Stomach smooth muscle (tissue), 2 donors: ENCODE measurements around the gene MMP7.

Source experiments
- H3K27ac ChIP-seq: one replicate; pipeline ENCODE4 v1.7.0; 2013; ENCODE audit warnings: mild to moderate bottlenecking, low read length, inconsistent platforms
- H3K27me3 ChIP-seq, 2 donors: one replicate each; pipeline ENCODE4 v1.7.0; 2013; ENCODE audit warnings: low read length in 2 of 2; ENCODE audit not compliant: insufficient read depth in 2 of 2, control insufficient read depth in 1 of 2
- H3K36me3 ChIP-seq, 2 donors: one replicate each; pipeline ENCODE4 v1.7.0; 2013; ENCODE audit warnings: low read length in 2 of 2; ENCODE audit not compliant: control insufficient read depth in 2 of 2, insufficient read depth in 2 of 2
- H3K4me1 ChIP-seq: one replicate; pipeline ENCODE4 v1.7.0; 2013; ENCODE audit warnings: low read length; ENCODE audit not compliant: control insufficient read depth, insufficient read depth
- H3K4me3 ChIP-seq, 2 donors: one replicate each; pipeline ENCODE4 v1.7.0; 2013; ENCODE audit warnings: low read length in 2 of 2
- H3K9ac ChIP-seq, 2 donors: one replicate each; pipeline ENCODE4 v1.7.0; 2013; ENCODE audit warnings: low read length in 2 of 2, mild to moderate bottlenecking in 1 of 2
- H3K9me3 ChIP-seq, 2 donors: one replicate each; pipeline ENCODE4 v1.7.0; 2013; ENCODE audit warnings: low read length in 2 of 2; ENCODE audit not compliant: control insufficient read depth in 2 of 2
- donor health status: healthy.
- donor health status: Pancreatic carcinoma.

The MMP7 gene

GRCh38 chr11:102539567-102539966 lies 9.0 kb upstream of the MMP7 start:
- Histone ChIP-seq H3K4me3 (no peak overlapping the region), H3K36me3 (no peaks in the 10 kb centered on the region), H3K9ac (no peak overlapping the region), H3K4me1 (no peaks in the 10 kb centered on the region), H3K27me3 (no peaks in the 10 kb centered on the region), H3K9me3 (no peaks in the 10 kb centered on the region), H3K27ac (no peak overlapping the region)

- H3K9ac ChIP-seq: no peak overlapping the region
- no peaks in the 10 kb centered on the region for H3K4me1 ChIP-seq
Measured at GRCh38 chr11:102538932-102539331, 8.4 kb upstream of the MMP7 start.

GRCh38 chr11:102534261-102534872 lies 3.8 kb upstream of the MMP7 start:
- no peak overlapping the region for H3K9ac ChIP-seq
- no peaks in the 10 kb centered on the region for H3K27me3 ChIP-seq
- no peaks in the 10 kb centered on the region for H3K36me3 ChIP-seq
- no peak overlapping the region for H3K4me3 ChIP-seq
- H3K27ac ChIP-seq: no peak overlapping the region
- H3K4me1 ChIP-seq: no peaks in the 10 kb centered on the region
- H3K9me3 ChIP-seq: no peaks in the 10 kb centered on the region

More at GRCh38 chr11:102538932-102539331, 8.4 kb upstream of the MMP7 start:
- H3K36me3 ChIP-seq: no peaks in the 10 kb centered on the region
- no peaks in the 10 kb centered on the region for H3K27me3 ChIP-seq
- H3K27ac ChIP-seq: no peak overlapping the region
- no peak overlapping the region for H3K4me3 ChIP-seq
- H3K9me3 ChIP-seq: no peaks in the 10 kb centered on the region

GRCh38 chr11:102528618-102529017 lies 1.9 kb downstream of the MMP7 start:
- no peaks in the 10 kb centered on the region for H3K36me3 ChIP-seq
- no peaks in the 10 kb centered on the region for H3K4me1 ChIP-seq
- H3K9ac ChIP-seq: no peak overlapping the region
- no peaks in the 10 kb centered on the region for H3K9me3 ChIP-seq
- no peaks in the 10 kb centered on the region for H3K27me3 ChIP-seq
- H3K4me3 ChIP-seq: no peak overlapping the region
- H3K27ac ChIP-seq: no peak overlapping the region

- Histone ChIP-seq H3K9ac (no peak overlapping the region), H3K27me3 (no peaks in the 10 kb centered on the region), H3K27ac (no peak overlapping the region), H3K4me1 (no peaks in the 10 kb centered on the region), H3K36me3 (no peaks in the 10 kb centered on the region), H3K4me3 (no peak overlapping the region), H3K9me3 (no peaks in the 10 kb centered on the region)
Measured at GRCh38 chr11:102527684-102528083, 2.9 kb downstream of the MMP7 start.

- Histone ChIP-seq H3K9me3 (no peaks in the 10 kb centered on the region), H3K4me1 (no peaks in the 10 kb centered on the region), H3K27ac (no peak overlapping the region), H3K27me3 (no peaks in the 10 kb centered on the region), H3K36me3 (no peaks in the 10 kb centered on the region), H3K9ac (no peak overlapping the region), H3K4me3 (no peak overlapping the region)
Measured at GRCh38 chr11:102527041-102527440, 3.5 kb downstream of the MMP7 start.

- Histone ChIP-seq H3K27ac (no peak overlapping the region), H3K9ac (no peak overlapping the region), H3K4me1 (no peaks in the 10 kb centered on the region), H3K27me3 (no peaks in the 10 kb centered on the region), H3K9me3 (no peaks in the 10 kb centered on the region), H3K4me3 (no peak overlapping the region), H3K36me3 (no peaks in the 10 kb centered on the region)
Measured at GRCh38 chr11:102523887-102524286, 6.7 kb downstream of the MMP7 start.

- Histone ChIP-seq H3K4me3 (no peak overlapping the region), H3K36me3 (no peaks in the 10 kb centered on the region), H3K9me3 (no peaks in the 10 kb centered on the region), H3K9ac (no peak overlapping the region), H3K27ac (no peak overlapping the region), H3K27me3 (no peaks in the 10 kb centered on the region), H3K4me1 (no peaks in the 10 kb centered on the region)
Measured at GRCh38 chr11:102523189-102523570, 7.4 kb downstream of the MMP7 start.

- Histone ChIP-seq H3K27ac (no peak overlapping the region), H3K9ac (no peak overlapping the region), H3K27me3 (no peaks in the 10 kb centered on the region), H3K36me3 (no peaks in the 10 kb centered on the region), H3K4me1 (no peaks in the 10 kb centered on the region), H3K9me3 (no peaks in the 10 kb centered on the region), H3K4me3 (no peak overlapping the region)
Measured at GRCh38 chr11:102522312-102523188, 8.0 kb downstream of the MMP7 start.

- H3K9me3 ChIP-seq: no peaks in the 10 kb centered on the region
- H3K27me3 ChIP-seq: no peaks in the 10 kb centered on the region
- H3K36me3 ChIP-seq: no peaks in the 10 kb centered on the region
- H3K27ac ChIP-seq: no peak overlapping the region
- H3K4me1 ChIP-seq: no peaks in the 10 kb centered on the region
- H3K4me3 ChIP-seq: no peak overlapping the region
- no peak overlapping the region for H3K9ac ChIP-seq
Measured at GRCh38 chr11:102521121-102521520, 9.4 kb downstream of the MMP7 start.

GRCh38 chr11:102520514-102520913 lies 10.0 kb downstream of the MMP7 start:
- H3K27ac ChIP-seq: no peak overlapping the region
- no peaks in the 10 kb centered on the region for H3K4me1 ChIP-seq
- H3K9ac ChIP-seq: no peak overlapping the region
- H3K4me3 ChIP-seq: no peak overlapping the region
- no peaks in the 10 kb centered on the region for H3K9me3 ChIP-seq
- H3K36me3 ChIP-seq: no peaks in the 10 kb centered on the region
- H3K27me3 ChIP-seq: no peaks in the 10 kb centered on the region
